GM21717 (cell line): ENCODE results near the gene HMX2.

Source experiments
- ATAC-seq: cut with Tn5 transposase; IDR thresholded peaks from one replicate; pipeline ENCODE4 v1.9.1; 2021; ENCODE audit warnings: mild to moderate bottlenecking, moderate library complexity; ENCODE audit not compliant: unreplicated experiment

The HMX2 gene

GRCh38 chr10:123136806-123137642, 10.9 kb upstream of the HMX2 start:
- ATAC-seq = no peak

GRCh38 chr10:123139165-123139520, 8.8 kb upstream of the HMX2 start:
- ATAC-seq = no peak

- no peak for ATAC-seq
Observed at GRCh38 chr10:123139521-123140163, 8.3 kb upstream of the HMX2 start.

GRCh38 chr10:123140164-123140982, 7.6 kb upstream of the HMX2 start:
- ATAC-seq = no peak

GRCh38 chr10:123140983-123141390, 6.9 kb upstream of the HMX2 start:
- ATAC-seq = no peak

- ATAC-seq = no peak
Observed at GRCh38 chr10:123141791-123142700, 5.9 kb upstream of the HMX2 start.

GRCh38 chr10:123142701-123143161, 5.2 kb upstream of the HMX2 start:
- ATAC-seq = no peak

- no peak for ATAC-seq
Observed at GRCh38 chr10:123143162-123143824, 4.6 kb upstream of the HMX2 start.

GRCh38 chr10:123143825-123144168, 4.1 kb upstream of the HMX2 start:
- ATAC-seq = no peak

- no peak for ATAC-seq
Observed at GRCh38 chr10:123144697-123145541, 3.0 kb upstream of the HMX2 start.

- no peak for ATAC-seq
Observed at GRCh38 chr10:123145542-123146012, 2.4 kb upstream of the HMX2 start.

- ATAC-seq = no peak
Observed at GRCh38 chr10:123146013-123146893, 1.7 kb upstream of the HMX2 start.

GRCh38 chr10:123146894-123147634, 872 bp upstream of the HMX2 start:
- no peak for ATAC-seq

- ATAC-seq = no peak
Observed at GRCh38 chr10:123148414-123149161, 652 bp downstream of the HMX2 start.

- no peak for ATAC-seq
Observed at GRCh38 chr10:123149162-123149567, 1.2 kb downstream of the HMX2 start.

- ATAC-seq = no peak
Observed at GRCh38 chr10:123149568-123150270, 1.8 kb downstream of the HMX2 start.
